LNCAP (cell line): ENCODE results near the gene SERAC1.

Experiments
- TF ChIP-seq, protein P1 (sequence below): fragments of 450-650 bp; IDR thresholded peaks from 2 replicates; pipeline ENCODE4 v1.5.1; 2017; ENCODE audit warnings: mild to moderate bottlenecking

The SERAC1 gene

DNA sequence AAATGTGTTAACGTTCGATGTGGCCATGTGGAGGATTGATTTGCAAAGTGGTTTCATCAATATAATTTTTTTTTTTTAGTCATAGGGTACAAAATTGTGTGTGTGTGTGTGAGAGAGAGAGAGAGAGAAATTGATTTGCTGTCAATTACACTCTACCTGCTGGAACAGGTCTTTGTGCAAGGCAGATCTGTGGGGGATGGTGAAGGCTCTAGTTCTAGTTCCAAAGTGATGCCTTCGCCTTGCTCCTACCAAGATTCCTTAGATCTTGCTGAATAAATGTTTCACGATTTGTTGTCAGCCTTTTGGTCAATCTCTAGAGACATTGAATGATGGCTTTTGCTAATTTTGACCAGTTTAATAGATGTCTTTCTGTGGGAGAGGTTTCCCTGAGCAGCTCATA is 64.8 kb downstream of the SERAC1 start:
- TF ChIP-seq, protein P1, sequence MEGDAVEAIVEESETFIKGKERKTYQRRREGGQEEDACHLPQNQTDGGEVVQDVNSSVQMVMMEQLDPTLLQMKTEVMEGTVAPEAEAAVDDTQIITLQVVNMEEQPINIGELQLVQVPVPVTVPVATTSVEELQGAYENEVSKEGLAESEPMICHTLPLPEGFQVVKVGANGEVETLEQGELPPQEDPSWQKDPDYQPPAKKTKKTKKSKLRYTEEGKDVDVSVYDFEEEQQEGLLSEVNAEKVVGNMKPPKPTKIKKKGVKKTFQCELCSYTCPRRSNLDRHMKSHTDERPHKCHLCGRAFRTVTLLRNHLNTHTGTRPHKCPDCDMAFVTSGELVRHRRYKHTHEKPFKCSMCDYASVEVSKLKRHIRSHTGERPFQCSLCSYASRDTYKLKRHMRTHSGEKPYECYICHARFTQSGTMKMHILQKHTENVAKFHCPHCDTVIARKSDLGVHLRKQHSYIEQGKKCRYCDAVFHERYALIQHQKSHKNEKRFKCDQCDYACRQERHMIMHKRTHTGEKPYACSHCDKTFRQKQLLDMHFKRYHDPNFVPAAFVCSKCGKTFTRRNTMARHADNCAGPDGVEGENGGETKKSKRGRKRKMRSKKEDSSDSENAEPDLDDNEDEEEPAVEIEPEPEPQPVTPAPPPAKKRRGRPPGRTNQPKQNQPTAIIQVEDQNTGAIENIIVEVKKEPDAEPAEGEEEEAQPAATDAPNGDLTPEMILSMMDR: no peak

DNA sequence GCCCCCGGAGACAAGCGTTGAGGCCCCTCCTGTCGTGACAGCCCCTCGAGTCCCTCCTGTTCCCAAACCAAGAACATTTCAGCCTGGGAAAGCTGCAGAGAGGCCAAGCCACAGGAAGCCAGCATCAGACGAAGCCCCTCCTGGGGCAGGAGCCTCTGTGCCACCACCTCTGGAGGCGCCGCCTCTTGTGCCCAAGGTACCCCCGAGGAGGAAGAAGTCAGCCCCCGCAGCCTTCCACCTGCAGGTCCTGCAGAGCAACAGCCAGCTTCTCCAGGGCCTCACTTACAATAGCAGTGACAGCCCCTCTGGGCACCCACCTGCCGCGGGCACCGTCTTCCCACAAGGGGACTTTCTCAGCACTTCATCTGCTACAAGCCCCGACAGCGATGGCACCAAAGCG is 72.4 kb downstream of the SERAC1 start:
- TF ChIP-seq, protein P1: no peak

- TF ChIP-seq, protein P1: no peak
These were observed 73.0 kb downstream of the SERAC1 start for GRCh38 chr6:158095031-158095430.

GRCh38 chr6:158092806-158093205 is 75.3 kb downstream of the SERAC1 start:
- TF ChIP-seq, protein P1: no peak

DNA sequence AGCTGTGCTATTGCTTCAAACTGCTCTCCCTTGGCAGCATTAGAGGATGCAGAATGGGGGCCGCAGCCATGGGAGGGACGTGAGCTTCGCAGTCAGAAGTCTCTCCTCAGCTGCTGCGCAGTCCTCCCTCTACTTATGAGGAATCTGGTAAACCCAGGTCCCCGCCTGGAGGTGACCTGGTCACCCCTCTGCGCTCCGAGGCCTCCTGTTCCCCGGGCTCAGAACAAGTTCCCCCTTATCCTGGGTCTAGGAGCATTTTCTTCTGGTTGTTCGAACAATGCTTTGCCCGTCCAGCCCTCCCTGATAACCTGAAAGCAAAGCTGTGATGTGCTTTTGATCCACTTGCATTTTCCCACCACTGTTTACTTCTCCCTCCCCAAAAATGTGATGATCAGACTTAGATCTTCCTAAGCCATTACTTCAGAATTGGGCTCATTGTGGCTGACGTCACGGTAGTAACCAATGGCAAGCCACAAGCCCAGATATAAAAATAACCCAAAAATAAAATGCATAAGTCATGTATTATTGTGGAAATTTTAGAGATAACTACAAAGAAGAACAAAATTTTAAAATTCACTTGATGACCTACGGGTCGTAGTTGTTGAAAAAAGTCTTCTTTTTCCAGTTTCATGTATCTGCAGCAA is 80.7 kb downstream of the SERAC1 start:
- TF ChIP-seq, protein P1: no peak

- TF ChIP-seq, protein P1: no peak
These were observed 81.4 kb downstream of the SERAC1 start for GRCh38 chr6:158086504-158087223.

- TF ChIP-seq, protein P1: no peak
These were observed 82.0 kb downstream of the SERAC1 start for GRCh38 chr6:158086054-158086503.
